Upper lobe of right lung (tissue), 1 donor: ENCODE measurements around the gene TLE7. TPM values are rescaled to one million over a fixed set of nuclear protein-coding genes. Genes with fewer than 3 reads are reported as not detected.

Experiments used
- ATAC-seq: fragments of 200-7000 bp; cut with Tn5 transposase; one replicate; pipeline ENCODE4 v1.9.1; 2020; ENCODE audit warnings: mild to moderate bottlenecking, moderate library complexity
- DNase-seq: peaks from one replicate; pipeline ENCODE4 v3.0.0-alpha.2; 2020
- H3K27ac ChIP-seq: fragments of 200-600 bp; one replicate; pipeline ENCODE4 v1.8.0; 2022
- H3K27me3 ChIP-seq: fragments of 200-600 bp; one replicate; pipeline ENCODE4 v1.8.0; 2022; ENCODE audit warnings: mild to moderate bottlenecking
- H3K36me3 ChIP-seq: fragments of 200-600 bp; one replicate; pipeline ENCODE4 v1.8.0; 2022
- H3K4me1 ChIP-seq: fragments of 200-600 bp; one replicate; pipeline ENCODE4 v1.8.0; 2022
- H3K4me3 ChIP-seq: fragments of 200-600 bp; one replicate; pipeline ENCODE4 v1.8.0; 2022; ENCODE audit warnings: mild to moderate bottlenecking
- H3K9me3 ChIP-seq: fragments of 200-600 bp; one replicate; pipeline ENCODE4 v1.8.0; 2022
- intact Hi-C: fragments of 100-400 bp; cut with DNase I; formaldehyde crosslinking; loops from one replicate; pipeline ENCODE4 v1.11.0; 2022
- total RNA-seq: library from RNA; stranded (reverse); fragmentation: NEBNext Ultra II Directional; extraction: Animal tissue kit (Norgen Biotek cat#: 25700); gene quantifications from one replicate; pipeline ENCODE4 v1.2.1, GENCODE V29; 2021
- TF ChIP-seq, protein P1 (sequence below): fragments of 200-600 bp; IDR thresholded peaks from one replicate; pipeline ENCODE4 v1.8.0; 2022; ENCODE audit warnings: antibody characterized with exemption
- donor health status: DM: no; HTN: yes; CAD: no; lungs with severe emphysema.

TLE7 gene
- total RNA-seq, 1 donor from 2014 or later = not detected

DNA sequence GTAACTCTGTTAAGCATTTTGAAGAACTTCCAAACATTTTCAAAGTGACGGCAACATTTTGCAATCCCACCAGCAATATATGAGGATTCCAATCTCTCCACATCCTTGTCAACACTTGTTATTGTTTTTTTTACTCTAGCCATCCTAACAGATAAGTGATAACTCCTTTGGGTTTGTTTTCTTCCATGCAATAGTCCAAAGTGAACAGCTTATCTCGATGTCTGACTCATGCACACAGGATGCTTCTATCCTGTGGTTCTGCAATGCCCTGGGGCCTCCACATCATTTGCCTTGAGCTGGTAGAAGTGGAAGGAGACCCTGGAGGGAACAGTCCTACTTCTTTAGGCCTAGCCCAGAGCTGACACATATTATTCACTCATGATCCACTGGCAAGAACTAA lies 13.0 kb downstream of the TLE7 start:
- Histone ChIP-seq H3K27ac (no peak overlapping the region), H3K4me3 (no peak overlapping the region), H3K36me3 (no peaks in the 10 kb centered on the region), H3K9me3 (no peaks in the 10 kb centered on the region), H3K27me3 (peaks cover 22% of the 10 kb centered on the region), H3K4me1 (no peaks in the 10 kb centered on the region)
- ATAC-seq = no peak
- intact Hi-C loops = no loop called here
- TF ChIP-seq, protein P1, sequence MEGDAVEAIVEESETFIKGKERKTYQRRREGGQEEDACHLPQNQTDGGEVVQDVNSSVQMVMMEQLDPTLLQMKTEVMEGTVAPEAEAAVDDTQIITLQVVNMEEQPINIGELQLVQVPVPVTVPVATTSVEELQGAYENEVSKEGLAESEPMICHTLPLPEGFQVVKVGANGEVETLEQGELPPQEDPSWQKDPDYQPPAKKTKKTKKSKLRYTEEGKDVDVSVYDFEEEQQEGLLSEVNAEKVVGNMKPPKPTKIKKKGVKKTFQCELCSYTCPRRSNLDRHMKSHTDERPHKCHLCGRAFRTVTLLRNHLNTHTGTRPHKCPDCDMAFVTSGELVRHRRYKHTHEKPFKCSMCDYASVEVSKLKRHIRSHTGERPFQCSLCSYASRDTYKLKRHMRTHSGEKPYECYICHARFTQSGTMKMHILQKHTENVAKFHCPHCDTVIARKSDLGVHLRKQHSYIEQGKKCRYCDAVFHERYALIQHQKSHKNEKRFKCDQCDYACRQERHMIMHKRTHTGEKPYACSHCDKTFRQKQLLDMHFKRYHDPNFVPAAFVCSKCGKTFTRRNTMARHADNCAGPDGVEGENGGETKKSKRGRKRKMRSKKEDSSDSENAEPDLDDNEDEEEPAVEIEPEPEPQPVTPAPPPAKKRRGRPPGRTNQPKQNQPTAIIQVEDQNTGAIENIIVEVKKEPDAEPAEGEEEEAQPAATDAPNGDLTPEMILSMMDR = no peak
- no peak for DNase-seq

DNA sequence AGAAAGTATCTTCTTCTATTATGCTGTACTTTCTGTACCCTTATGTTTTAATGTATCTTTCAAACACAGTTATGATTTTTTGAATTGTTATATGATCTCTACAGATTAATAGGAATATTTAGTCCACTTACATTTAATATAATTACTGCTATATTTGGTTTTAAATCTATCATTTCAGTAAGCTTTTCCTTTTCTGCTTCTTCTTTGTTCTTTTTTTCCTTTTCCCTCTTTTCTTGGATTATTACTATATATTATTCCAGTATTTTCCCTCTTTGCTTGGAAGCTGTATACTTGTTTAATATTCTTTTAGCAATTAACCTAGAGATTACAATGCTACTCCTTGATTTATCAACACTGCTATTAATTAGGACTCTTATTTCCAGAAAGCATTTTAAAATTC lies 13.5 kb downstream of the TLE7 start:
- TF ChIP-seq, protein P1 = no peak
- Histone ChIP-seq H3K9me3 (no peaks in the 10 kb centered on the region), H3K27me3 (peaks cover 26% of the 10 kb centered on the region), H3K4me3 (no peak overlapping the region), H3K36me3 (no peaks in the 10 kb centered on the region), H3K4me1 (no peaks in the 10 kb centered on the region), H3K27ac (no peak overlapping the region)
- no peak for ATAC-seq
- intact Hi-C loops = no loop called here
- DNase-seq = no peak

DNA sequence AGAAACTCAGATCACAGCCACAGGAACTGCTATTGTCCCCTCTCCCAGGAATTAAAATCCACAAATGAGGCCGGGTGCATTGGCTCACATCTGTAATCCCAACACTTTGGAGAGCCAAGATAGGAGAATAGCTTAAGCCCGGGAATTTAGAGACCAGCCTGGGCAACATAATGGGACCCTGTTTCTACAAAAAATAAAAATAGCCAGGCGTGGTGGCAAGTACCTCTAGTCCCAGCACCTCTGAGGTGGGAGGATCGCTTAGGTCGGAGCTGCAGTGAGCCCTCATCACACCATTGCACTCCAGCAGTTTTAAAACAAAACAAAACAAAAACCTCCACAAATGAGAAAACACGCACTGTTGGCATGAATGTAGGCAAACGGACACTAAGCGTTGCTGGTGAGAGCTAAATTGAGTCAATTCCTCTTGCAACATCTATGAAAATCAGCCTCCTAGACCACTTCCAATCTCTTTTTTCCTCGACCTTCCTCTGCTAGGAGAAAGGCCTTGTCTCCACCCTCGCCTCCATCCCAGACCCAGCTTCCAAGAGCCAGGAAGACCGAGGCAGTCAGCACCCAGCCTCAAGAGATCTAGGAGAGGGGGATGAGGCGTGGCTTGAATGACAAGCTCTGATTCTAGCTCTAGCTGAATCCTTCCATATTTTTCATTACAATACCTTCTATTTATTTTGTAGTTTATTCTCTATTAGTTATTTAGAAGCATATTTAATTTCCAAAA lies 14.8 kb downstream of the TLE7 start:
- intact Hi-C loops = no loop called here
- H3K9me3 ChIP-seq = no peaks in the 10 kb centered on the region
- no peaks in the 10 kb centered on the region for H3K4me1 ChIP-seq
- no peak for ATAC-seq
- H3K36me3 ChIP-seq = no peaks in the 10 kb centered on the region
- TF ChIP-seq, protein P1 = no peak
- no peak overlapping the region for H3K4me3 ChIP-seq
- H3K27me3 ChIP-seq = peaks cover 28% of the 10 kb centered on the region
- no peak for DNase-seq
- H3K27ac ChIP-seq = no peak overlapping the region

DNA sequence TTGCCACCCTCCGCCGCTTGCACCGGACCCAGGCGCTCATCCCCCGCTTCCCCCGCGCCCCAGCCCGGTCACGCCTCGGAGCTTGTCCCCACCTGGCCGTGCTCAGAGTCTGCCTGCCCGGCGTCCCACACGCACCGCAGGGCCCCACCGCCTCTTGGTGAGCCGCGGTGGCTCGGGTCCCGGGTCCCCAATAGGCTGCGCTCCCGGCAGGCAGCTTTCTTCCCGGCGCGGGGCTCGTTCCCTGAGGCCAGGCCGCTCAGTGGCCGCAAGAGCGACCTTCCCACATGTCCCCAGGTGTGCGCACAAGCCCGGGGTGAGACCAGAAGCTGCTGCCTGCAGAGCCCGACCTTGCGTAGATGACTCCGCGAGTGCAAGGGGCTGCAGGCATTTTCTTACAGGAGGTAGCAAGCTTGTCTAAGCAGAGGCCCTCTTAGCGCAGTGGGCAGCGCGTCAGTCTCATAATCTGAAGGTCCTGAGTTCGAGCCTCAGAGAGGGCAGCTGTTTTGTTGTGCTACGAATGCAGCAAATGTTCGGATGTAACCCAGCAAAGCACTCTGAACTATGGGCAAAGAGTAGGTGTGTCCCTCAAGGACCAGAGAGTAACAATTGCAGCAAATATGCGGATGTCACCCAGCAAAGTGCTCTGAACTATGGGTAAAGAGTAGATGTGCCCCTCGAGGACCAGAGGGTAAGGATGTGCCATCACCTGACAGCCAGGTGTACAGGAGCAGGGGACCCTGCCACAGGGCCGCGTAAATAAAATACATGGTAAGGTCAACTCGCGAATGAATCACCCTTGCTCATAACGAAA lies 15.6 kb downstream of the TLE7 start:
- no peak overlapping the region for H3K4me3 ChIP-seq
- TF ChIP-seq, protein P1 = no peak
- H3K36me3 ChIP-seq = no peaks in the 10 kb centered on the region
- ATAC-seq (peak; percentile 7), DNase-seq (peak; percentile 57)
- peaks cover 28% of the 10 kb centered on the region for H3K27me3 ChIP-seq
- no peak overlapping the region for H3K27ac ChIP-seq
- no peaks in the 10 kb centered on the region for H3K4me1 ChIP-seq
- no peaks in the 10 kb centered on the region for H3K9me3 ChIP-seq
- intact Hi-C loops = no loop called here

DNA sequence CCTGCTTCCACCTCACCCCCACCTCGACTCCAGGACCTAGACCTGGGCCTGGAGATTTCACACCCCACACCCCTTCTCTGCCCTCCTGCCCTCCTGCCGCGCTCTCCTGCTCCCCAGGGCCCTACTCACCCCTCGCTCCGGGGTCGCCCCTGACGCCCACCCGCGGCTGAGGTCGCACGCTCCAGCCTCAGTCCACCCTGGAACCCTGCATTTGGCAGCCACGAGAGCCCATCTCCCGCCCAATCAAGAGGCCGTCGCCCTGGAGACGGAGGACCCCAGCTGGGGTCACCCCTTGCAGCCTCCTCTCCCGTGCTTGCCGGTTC lies 16.1 kb downstream of the TLE7 start:
- no peaks in the 10 kb centered on the region for H3K36me3 ChIP-seq
- H3K4me3 ChIP-seq = no peak overlapping the region
- H3K27ac ChIP-seq = no peak overlapping the region
- H3K9me3 ChIP-seq = no peaks in the 10 kb centered on the region
- TF ChIP-seq, protein P1 = no peak
- ATAC-seq (peak; percentile 7), DNase-seq (no peak)
- peaks cover 28% of the 10 kb centered on the region for H3K27me3 ChIP-seq
- H3K4me1 ChIP-seq = no peaks in the 10 kb centered on the region
- intact Hi-C loops = no loop called here
